NCI-H1048 (cell line): ENCODE results near the gene KRT16.
"Not testable (repeated sequence)": the region's sequence is repeated elsewhere in the genome, so short reads cannot be mapped to it uniquely, and the experiment has no call there.

Experiments
- DNase-seq: peaks from one replicate; lab custom pipeline; 2025; lab: John Stamatoyannopoulos, UW

KRT16 gene

GRCh38 chr17:41612376-41613160 is at the start of gene KRT16:
Gene KRT16 (minus strand): TSS chr17:41612767. CDS start chr17:41612688, 79 bp downstream.
- not testable (repeated sequence) for DNase-seq

GRCh38 chr17:41660221-41660711 is 47.7 kb upstream of the KRT16 start:
- DNase-seq: no peak

DNA sequence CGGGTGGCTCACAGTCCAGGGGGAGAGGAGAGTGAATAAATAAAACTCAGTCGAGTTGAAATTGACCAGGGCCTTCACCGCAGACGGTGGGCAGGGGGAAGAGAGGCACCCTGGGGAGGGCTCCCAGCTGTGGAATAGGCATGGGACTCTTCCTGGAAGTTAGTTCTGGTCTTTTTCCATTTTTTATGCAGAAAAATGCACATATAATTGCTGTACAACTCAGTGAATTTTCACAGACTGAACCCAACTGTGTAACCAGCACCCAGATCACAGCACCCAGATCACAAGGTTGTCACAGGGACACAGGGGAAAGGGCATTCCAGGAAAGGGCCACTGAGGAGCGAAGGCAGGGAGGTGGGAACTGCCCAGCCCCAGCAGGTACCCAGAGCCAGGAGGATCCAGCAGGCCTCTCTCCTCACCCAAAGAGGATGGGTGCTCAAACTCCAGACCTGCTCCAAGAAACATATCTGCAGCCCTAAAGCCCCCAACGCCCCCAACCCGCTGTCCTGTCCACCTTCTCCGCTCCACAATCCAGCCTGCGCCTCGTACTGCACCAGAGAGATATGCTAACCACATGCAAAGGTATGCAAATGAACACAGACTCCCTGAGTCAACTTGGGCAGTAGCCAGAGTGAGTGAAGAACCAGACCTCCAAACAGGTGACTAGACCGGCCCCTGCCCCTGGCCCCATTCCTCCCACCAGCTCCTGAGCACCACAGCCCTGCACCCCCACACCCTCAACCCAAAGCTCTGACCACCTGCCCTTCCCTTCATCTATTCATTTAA is 47.1 kb upstream of the KRT16 start:
- DNase-seq: peak; percentile 54

GRCh38 chr17:41658846-41659245 is 46.3 kb upstream of the KRT16 start:
- DNase-seq: no peak

GRCh38 chr17:41657936-41658335 is 45.4 kb upstream of the KRT16 start:
- DNase-seq: no peak

DNA sequence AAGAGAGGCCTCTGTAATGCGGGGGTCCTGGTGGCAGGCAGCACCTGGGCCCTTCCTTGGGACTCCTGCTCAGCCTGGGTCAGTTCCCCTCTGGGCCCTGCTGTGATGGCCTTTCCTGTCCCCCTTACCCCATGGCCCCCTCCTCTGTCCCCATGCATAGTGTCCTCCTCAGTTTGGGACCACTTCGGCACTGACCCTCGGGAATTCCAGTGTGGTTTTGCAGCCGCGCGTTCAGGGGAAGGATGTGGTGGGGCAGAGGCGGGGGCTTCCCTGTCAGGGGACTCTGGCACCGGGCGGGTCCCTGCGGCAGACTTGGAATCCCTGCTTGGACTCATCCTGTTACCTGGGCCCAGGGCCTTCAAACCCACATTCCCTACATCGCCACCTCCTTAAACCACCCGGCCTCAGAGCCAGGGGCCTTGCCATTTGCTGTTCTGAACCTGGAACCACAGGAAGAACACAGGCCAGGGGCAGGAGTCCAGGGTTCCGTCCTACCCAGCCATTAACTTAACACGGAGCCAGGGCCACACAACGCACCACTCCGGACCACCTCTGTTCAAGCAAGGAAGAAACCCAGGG is 44.7 kb upstream of the KRT16 start:
- no peak for DNase-seq

- DNase-seq: no peak
Measured at GRCh38 chr17:41656249-41657023, 43.9 kb upstream of the KRT16 start.

DNA sequence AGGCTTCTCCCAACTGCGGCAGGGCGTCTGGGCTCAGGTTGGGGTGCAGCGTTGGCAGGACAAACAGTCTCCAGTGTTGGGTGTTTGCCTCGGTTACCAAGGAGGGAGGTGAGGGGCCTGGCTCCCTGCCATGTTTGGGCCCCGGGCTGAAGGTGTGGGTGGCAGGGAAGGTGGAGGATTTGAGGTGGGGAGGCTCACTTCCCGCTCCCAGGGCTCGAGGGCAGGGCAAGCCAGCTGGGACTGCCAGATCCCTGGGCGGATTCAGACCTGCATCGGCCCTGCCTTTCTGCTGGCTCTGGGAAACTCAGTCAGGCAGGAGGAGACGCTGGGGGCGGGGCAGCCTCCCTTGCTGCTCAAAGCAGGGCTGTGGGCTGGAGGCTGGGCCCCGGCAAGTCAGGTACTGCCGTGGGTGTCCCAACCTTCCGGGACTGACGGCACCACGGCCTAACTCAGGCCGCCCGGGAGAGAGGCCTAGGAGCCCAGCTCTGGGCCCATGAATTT is 43.1 kb upstream of the KRT16 start:
- DNase-seq: peak; percentile 51

DNA sequence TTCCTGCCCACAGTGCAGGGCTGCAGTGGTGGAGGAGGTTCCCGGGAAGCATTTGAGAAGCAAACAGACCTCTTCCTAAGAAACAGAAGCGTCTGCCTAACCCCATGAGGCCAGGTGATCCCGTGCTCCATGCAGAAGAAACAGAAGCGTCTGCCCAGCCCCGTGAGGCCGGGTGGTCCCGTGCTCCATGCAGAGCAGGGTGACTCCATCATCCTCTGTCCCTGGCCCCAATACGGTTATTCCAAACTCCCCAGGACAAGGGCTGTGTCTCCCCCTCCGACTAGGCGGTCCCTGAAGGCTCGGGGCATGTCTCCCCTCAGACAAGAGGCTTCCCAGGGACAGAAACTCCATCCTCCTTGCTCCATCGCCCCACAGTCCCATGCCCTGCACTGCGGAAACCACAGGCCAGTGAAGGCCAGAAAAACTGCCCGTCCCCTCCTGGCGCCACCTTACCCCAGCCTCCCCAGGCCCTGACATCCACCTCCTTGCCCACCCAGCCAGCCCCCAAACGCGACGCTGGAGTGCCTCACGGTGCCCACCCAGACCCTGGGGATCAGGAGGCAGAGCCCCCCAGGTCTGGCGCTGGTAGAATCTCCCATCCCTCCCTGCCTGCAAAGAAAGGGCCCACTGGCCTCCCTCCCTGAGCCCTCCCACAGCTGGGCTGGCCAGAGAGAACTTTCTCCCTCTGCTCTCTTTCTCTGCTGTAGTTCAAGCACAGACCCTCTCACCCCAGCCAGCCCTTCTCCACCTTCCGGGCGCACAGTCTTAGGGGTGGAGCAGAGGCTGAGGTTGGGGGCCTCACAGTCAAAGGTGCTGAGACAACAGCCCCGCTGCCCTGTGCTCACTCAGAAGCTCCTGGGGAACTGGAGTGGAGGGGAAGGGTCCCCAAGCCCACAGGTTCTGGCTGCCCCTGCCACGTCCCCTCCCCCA is 42.4 kb upstream of the KRT16 start:
- DNase-seq: no peak

GRCh38 chr17:41653892-41654677 is 41.5 kb upstream of the KRT16 start:
- no peak for DNase-seq

DNA sequence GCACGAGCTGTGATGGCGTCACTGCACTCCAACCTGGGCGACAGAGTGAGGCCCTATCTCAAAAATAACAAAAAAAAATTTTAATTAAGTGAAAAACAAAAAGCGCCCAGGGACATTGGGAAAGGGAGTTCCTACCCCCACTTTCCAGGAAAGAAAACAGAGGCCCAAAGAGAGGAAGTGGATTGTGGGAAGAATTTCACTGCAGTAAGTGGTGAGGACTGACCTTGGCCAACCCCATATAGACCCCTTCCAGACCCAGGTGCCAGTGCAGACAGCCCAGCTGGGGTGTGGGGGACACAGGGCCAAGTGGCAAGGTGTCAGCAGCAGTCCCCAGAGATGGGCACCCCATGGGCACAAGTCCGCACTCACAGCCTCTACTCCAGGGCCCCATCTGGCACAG is 40.9 kb upstream of the KRT16 start:
- no peak for DNase-seq

DNA sequence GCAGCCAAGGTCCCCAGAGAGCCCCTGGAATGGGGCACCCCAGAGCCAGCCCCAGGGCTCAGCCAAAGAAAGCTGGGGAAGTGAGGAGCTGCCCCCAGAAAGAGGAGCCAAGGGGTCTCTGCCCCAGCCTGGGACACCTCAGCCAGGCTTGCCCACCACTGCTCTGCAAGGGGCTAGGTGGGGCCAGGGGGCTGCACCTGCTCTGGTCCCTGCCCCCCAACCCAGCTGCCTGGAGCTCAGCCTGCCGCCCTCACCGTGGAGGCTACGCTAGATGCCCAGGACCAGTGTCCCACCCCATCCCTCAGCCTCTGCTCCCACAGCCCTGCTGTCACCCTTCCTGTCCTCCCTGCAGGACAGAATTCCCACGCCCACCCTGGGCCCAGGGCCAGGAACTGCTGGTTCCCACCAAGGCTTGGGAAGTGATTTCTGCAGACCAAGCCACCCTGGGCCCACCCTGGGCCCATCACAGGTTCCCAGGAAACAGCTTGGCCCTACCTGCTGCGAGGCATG is 39.9 kb upstream of the KRT16 start:
- no peak for DNase-seq

GRCh38 chr17:41651625-41652460 is 39.3 kb upstream of the KRT16 start:
- DNase-seq: no peak

- no peak for DNase-seq
Measured at GRCh38 chr17:41650794-41651624, 38.4 kb upstream of the KRT16 start.

DNA sequence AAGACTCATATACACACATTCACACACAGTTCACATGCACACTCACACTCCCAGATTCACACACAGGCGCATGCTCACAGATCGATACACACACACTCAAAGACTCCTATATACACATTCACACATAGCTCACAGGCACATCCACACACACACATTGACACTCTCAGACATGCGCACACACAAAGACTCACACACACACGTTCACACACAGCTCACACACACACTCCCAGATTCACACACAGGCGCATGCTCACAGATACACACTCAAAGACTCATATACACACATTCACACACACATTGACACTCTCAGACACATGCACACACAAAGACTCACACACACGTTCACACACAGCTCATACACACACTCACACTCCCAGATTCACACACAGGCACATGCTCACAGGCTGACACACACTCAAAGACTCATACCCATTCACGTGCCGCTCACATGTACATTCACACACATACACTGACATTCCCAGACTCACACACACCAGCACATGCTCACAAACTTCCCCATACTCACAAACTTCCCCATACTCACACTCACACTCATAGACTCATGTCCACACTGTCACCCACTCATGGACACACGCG is 37.5 kb upstream of the KRT16 start:
- DNase-seq: no peak

GRCh38 chr17:41648411-41649195 is 36.0 kb upstream of the KRT16 start:
- DNase-seq: peak; percentile 57
